Upper lobe of left lung (tissue), 6 donors: ENCODE results near the gene BCAS3. TPM values are rescaled to one million over a fixed set of nuclear protein-coding genes. Genes with fewer than 3 reads are reported as not detected.

Experiments used
- ATAC-seq, 2 donors: fragments of 200-7000 bp; cut with Tn5 transposase; one replicate each; pipeline ENCODE4 v1.9.1; 2022; ENCODE audit warnings: mild to moderate bottlenecking in 2 of 2, moderate library complexity in 2 of 2; ENCODE audit not compliant: low FRiP score in 2 of 2
- DNase-seq, 2 donors: peaks; one replicate each; pipeline ENCODE4 v3.0.0-alpha.2; 2019 to 2020
- H3K27ac ChIP-seq, 4 donors: fragments of 200-600 bp; sonication (generic); one replicate each; pipeline ENCODE4 v1.5.1; 2016 to 2019
- H3K27me3 ChIP-seq, 4 donors: fragments of 200-600 bp; sonication (generic); one replicate each; pipeline ENCODE4 v1.5.1; 2017 to 2019
- H3K36me3 ChIP-seq, 4 donors: fragments of 200-600 bp; sonication (generic); one replicate each; pipeline ENCODE4 v1.5.1; 2016 to 2019
- H3K4me1 ChIP-seq, 4 donors: fragments of 200-600 bp; sonication (generic); one replicate each; pipeline ENCODE4 v1.5.1; 2018 to 2019
- H3K4me3 ChIP-seq, 4 donors: fragments of 200-600 bp; sonication (generic); one replicate each; pipeline ENCODE4 v1.5.1; 2017 to 2019; ENCODE audit warnings: mild to moderate bottlenecking in 2 of 4, moderate library complexity in 1 of 4
- H3K9me3 ChIP-seq, 4 donors: fragments of 200-600 bp; sonication (generic); one replicate each; pipeline ENCODE4 v1.5.1; 2018 to 2019
- EP300 ChIP-seq, 4 donors: sonication (generic); formaldehyde crosslinking; IDR thresholded peaks; one replicate each; pipeline ENCODE4 v1.5.1; 2017; ENCODE audit warnings: antibody characterized with exemption in 4 of 4, control low read depth in 2 of 4
- POLR2A ChIP-seq, 4 donors: fragments of 450-650 bp; IDR thresholded peaks; one replicate each; pipeline ENCODE4 v1.5.1; 2016 to 2017; ENCODE audit warnings: antibody characterized with exemption in 4 of 4, mild to moderate bottlenecking in 2 of 4
- POLR2AphosphoS5 ChIP-seq, 2 donors: sonication (generic); formaldehyde crosslinking; IDR thresholded peaks; one replicate each; pipeline ENCODE4 v1.5.1; 2017; ENCODE audit warnings: antibody characterized with exemption in 2 of 2
- WGBS, 2 donors: methylation state at CpG; one replicate each; pipeline ENCODE4 v1.1.5; 2017 to 2018; 5-methylcytosine and 5-hydroxymethylcytosine counted together
- total RNA-seq, 6 donors: library from RNA; depleted of rRNA in 4 of 6; stranded (reverse); fragments of >200 nt in 4 of 6; gene quantifications; one replicate each; pipeline versions ENCODE4 v1.1.0 to v1.2.1, GENCODE V29; 2016 to 2021
- TF ChIP-seq, protein P1 (sequence below), 6 experiments: fragments of 450-650 bp in 4 of 6; fragments of 200-600 bp in 2 of 6; sonication (generic) in 2 of 6; IDR thresholded peaks; one replicate each; pipeline ENCODE4 v1.5.1; 2016 to 2019; ENCODE audit warnings: antibody characterized with exemption in 6 of 6
- donor health status: DM: no; HTN: no; CAD: no; lungs with moderate emphysema.
- donor health status: DM: no; HTN: yes; CAD: no; lungs with severe emphysema.

Gene BCAS3
- total RNA-seq, 6 donors from 2014 or later, result 20.1 to 111 (median 37.0) TPM

DNA sequence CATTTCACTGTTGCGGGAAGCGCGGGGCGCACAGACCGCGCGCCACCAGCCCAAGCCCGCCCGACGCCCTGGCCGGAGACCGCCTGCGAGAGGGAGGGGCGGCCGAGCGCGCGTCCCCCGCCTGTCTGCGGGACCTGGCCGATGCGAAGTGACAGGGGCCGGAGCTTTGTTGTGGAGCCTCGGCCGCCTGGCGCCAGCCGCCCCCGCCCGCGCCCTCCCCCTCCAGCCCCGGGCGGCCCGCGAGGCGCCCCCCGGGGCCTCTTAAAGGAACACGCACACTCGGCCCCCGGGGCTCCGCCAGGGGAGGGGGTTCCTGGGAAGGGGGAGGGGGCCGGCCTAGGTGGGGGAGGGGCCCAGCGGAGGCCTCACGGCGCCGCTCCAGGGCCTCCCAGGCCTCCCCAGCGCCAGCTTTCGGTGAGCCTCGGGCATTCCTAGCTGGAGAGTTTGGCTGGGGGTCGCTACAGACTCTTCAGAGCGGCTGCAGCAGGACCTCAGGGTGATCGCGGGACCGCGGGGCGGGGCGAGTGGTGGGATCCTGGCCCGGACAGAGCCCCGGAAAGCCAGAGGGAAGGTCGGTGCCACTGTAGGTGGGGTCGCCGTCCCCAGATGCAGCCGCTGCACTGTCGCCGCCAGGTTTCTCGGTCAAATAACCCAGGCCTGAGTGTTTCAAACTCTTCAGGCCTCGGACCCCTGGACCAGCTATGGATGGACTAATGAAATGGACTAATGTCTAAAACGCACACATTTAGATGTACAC is 719.6 kb downstream of the BCAS3 start:
- peak in 1 of 2 donors; percentile 88 for DNase-seq

DNA sequence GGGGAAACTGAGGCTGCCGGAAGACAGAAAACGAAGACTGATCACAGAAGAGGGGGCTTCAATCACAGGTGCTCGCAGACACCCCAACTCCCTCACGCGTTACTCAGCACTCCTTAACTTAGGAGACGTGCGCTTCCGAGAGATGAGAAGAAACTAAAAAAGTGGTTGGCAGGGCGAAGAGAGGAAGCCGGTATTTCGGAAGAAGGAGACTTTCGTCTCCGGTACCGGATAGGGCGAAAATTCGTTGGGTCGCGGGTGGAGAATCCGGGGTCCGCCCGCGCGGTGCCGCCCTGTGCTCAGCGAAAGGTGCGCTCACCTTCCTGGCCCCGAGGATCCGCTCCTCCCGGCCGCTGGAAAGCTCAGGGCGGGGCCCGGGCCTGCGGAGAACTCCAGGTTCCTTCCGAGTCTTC is 721.1 kb downstream of the BCAS3 start:
- ATAC-seq (no peak), DNase-seq (no peak)
- H3K36me3 ChIP-seq, result peaks cover 0 to 24% (median 7%) of the 10 kb centered on the region in 4 donors
- H3K4me3 ChIP-seq, result peak overlapping the region; percentile 55 to 63 (median 60)
- H3K27ac ChIP-seq, result peak overlapping the region; percentile 90 to 97 (median 92)
- H3K4me1 ChIP-seq, result peaks cover 30 to 61% (median 41%) of the 10 kb centered on the region in 4 donors
- 5% methylated on average over 16 to 27 of the region's 34 CpGs for WGBS, 2 donors
- H3K27me3 ChIP-seq, result peaks cover 1 to 67% (median 46%) of the 10 kb centered on the region in 4 donors
- no peaks in the 10 kb centered on the region for H3K9me3 ChIP-seq
- TF ChIP-seq POLR2A (IDR thresholded peaks at IDR 0.05), result no peak
- TF ChIP-seq, protein P1, sequence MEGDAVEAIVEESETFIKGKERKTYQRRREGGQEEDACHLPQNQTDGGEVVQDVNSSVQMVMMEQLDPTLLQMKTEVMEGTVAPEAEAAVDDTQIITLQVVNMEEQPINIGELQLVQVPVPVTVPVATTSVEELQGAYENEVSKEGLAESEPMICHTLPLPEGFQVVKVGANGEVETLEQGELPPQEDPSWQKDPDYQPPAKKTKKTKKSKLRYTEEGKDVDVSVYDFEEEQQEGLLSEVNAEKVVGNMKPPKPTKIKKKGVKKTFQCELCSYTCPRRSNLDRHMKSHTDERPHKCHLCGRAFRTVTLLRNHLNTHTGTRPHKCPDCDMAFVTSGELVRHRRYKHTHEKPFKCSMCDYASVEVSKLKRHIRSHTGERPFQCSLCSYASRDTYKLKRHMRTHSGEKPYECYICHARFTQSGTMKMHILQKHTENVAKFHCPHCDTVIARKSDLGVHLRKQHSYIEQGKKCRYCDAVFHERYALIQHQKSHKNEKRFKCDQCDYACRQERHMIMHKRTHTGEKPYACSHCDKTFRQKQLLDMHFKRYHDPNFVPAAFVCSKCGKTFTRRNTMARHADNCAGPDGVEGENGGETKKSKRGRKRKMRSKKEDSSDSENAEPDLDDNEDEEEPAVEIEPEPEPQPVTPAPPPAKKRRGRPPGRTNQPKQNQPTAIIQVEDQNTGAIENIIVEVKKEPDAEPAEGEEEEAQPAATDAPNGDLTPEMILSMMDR (IDR thresholded peaks at IDR 0.05), result no peak
- TF ChIP-seq EP300 (IDR thresholded peaks at IDR 0.05), result no peak
- no peak for TF ChIP-seq POLR2AphosphoS5 (IDR thresholded peaks at IDR 0.05)

More for the DNA sequence above, 719.6 kb downstream of the BCAS3 start:
- TF ChIP-seq POLR2A (IDR thresholded peaks at IDR 0.05) (peak in 1 of 4 donors; percentile 3), EP300 (IDR thresholded peaks at IDR 0.05) (no peak), POLR2AphosphoS5 (IDR thresholded peaks at IDR 0.05) (no peak)
- TF ChIP-seq, protein P1 (IDR thresholded peaks at IDR 0.05), result no peak
- H3K9me3 ChIP-seq, result no peaks in the 10 kb centered on the region
- H3K27ac ChIP-seq, result peak overlapping the region; percentile 90 to 97 (median 92)
- H3K27me3 ChIP-seq, result peaks cover 1 to 58% (median 42%) of the 10 kb centered on the region in 4 donors
- peaks cover 27 to 52% (median 35%) of the 10 kb centered on the region in 4 donors for H3K4me1 ChIP-seq
- ATAC-seq, result peak in 1 of 2 donors; percentile 16
- peak overlapping the region; percentile 47 to 63 (median 58) for H3K4me3 ChIP-seq
- WGBS, 2 donors, result 9% methylated on average over 11 to 15 of the region's 67 CpGs
- H3K36me3 ChIP-seq, result peaks cover 0 to 14% (median 2%) of the 10 kb centered on the region in 4 donors

DNA sequence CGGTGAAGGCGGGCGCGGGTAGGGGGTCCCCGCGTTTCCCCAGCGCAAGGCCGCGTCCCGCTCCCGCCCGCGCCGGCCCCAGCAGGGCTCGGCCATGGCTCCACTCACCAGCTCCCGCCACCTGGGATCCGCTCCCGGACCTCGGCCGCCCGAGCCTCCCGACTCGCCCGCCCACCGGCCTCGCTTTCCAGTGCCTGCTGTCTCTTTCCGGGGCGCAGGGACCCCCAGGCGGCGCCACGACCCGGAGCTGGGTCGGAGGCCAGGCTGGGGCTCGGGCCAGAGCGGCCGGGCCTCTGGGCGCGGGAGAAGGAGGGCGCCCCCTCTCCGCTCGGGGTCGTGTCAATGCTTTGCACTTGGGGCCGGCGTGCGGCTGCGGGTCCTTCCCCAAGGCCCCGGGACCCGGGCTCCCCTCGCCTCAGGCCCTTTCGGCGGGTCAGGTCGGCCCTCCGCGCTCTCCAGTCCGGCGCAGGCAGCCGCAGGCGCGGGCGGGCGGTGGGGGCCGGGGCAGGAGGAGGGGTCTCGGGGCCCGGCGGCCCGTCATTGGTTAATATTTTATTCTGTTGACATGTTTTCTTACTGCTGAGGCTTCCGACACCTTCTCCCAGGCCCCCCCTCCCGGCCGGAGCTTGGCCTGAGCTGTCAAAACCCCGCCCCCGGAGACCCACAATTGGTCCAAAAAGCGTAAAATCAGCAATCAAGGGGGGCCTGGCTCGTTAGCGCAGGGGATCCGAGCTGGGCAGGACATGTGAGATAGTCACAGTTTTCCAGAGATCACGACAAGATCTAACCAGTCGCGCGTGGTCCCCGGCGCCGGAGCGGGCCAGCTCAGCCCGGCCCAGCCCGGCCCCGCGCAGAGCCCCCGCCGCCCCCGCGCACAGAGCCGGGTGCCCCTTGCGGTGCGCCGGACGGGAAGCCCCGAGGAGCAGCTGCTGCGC is 721.7 kb downstream of the BCAS3 start, which contains the start of gene TBX2:
Gene TBX2 (plus strand): TSS at position 713 of the 935 bp plus-strand sequence. CDS start 334 bp downstream, outside the sequence.
- WGBS, 2 donors, result 2 to 4% methylated on average over 29 to 59 of the region's 98 CpGs
- Histone ChIP-seq H3K27me3 (peaks cover 1 to 74% (median 51%) of the 10 kb centered on the region in 4 donors), H3K4me3 (peak within 1 kb of the TSS; percentile 55 to 70 (median 62)), H3K36me3 (peaks cover 0 to 31% (median 14%) of the 10 kb centered on the region in 4 donors), H3K9me3 (no peaks in the 10 kb centered on the region), H3K4me1 (peaks cover 30 to 68% (median 47%) of the 10 kb centered on the region in 4 donors), H3K27ac (peak within 1 kb of the TSS; percentile 90 to 97 (median 92))
- TF ChIP-seq POLR2A (IDR thresholded peaks at IDR 0.05) (peak in 2 of 4 donors; percentile 41 to 55), POLR2AphosphoS5 (IDR thresholded peaks at IDR 0.05) (peak; percentile 59 to 79), EP300 (IDR thresholded peaks at IDR 0.05) (no peak)
- TF ChIP-seq, protein P1 (IDR thresholded peaks at IDR 0.05), result no peak
- ATAC-seq (peak; percentile 35 to 45), DNase-seq (peak; percentile 60 to 91)

DNA sequence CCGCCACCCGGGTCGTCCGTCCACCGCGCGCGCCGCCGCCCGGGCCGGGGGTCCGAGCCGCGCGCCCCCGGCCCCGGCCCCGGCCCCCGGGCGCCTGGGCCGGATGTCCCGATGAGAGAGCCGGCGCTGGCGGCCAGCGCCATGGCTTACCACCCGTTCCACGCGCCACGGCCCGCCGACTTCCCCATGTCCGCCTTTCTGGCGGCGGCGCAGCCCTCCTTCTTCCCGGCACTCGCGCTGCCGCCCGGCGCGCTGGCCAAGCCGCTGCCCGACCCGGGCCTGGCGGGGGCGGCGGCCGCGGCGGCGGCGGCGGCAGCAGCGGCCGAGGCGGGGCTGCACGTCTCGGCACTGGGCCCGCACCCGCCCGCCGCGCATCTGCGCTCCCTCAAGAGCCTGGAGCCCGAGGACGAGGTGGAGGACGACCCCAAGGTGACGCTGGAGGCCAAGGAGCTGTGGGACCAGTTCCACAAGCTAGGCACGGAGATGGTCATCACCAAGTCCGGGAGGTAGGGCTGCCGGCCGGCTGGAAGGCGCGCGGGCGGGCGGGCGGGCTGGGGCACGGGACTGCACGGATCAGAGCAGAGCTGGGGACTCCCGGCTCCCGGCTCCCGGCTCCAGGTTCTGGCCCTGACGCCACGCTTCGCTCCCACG is 722.5 kb downstream of the BCAS3 start:
- Histone ChIP-seq H3K27ac (peak overlapping the region; percentile 90 to 97 (median 92)), H3K27me3 (peaks cover 1 to 82% (median 58%) of the 10 kb centered on the region in 4 donors), H3K4me3 (peak overlapping the region; percentile 55 to 70 (median 62)), H3K9me3 (no peaks in the 10 kb centered on the region), H3K4me1 (peaks cover 32 to 76% (median 55%) of the 10 kb centered on the region in 4 donors), H3K36me3 (peaks cover 0 to 39% (median 21%) of the 10 kb centered on the region in 4 donors)
- TF ChIP-seq POLR2AphosphoS5 (IDR thresholded peaks at IDR 0.05), result no peak
- no peak for TF ChIP-seq POLR2A (IDR thresholded peaks at IDR 0.05)
- TF ChIP-seq, protein P1 (IDR thresholded peaks at IDR 0.05), result no peak
- TF ChIP-seq EP300 (IDR thresholded peaks at IDR 0.05), result no peak
- 2 to 4% methylated on average over 9 to 62 of the region's 90 CpGs for WGBS, 2 donors
- DNase-seq (peak in 1 of 2 donors; percentile 90), ATAC-seq (no peak)
